Measurements from ENCODE around the gene ZBTB38.

The ZBTB38 gene

DNA sequence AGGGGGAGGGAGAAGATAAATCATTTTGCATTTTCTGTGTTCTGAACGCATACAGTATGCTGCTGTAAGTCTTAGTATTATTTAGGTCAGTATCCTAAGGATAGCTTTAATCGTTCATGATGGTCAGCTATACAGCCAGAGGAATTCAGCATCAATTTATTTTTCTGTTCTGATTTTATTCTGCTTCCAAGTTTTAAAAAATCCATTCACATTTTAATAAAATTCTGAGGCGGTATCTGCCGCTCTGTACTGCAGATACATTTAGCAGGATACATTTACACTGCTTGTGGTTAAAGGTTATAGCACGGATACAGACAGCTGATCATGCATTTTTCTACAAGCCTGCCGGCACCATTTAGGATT lies 17.8 kb downstream of the ZBTB38 start:
- no peak overlapping the region for H3K27ac ChIP-seq
- H4K20me1 ChIP-seq = no peaks in the 10 kb centered on the region
- no peak overlapping the region for H3K9ac ChIP-seq
- no peaks in the 10 kb centered on the region for H3K36me3 ChIP-seq
- H3K27me3 ChIP-seq = no peaks in the 10 kb centered on the region
- H3K4me1 ChIP-seq = peaks cover 0 to 14% (median 0%) of the 10 kb centered on the region in 10 experiments; a peak in 2 of 20 replicates
- H3K4me3 ChIP-seq = no peak overlapping the region
- peak overlapping the region in 1 of 11 experiments; percentile 31; a peak in 1 of 22 replicates for H3K4me2 ChIP-seq
- H3K9me3 ChIP-seq (replicated peaks in 1 of 11) = no peaks in the 10 kb centered on the region
- no peak for TF ChIP-seq Cebpa-rat (IDR thresholded peaks at IDR 0.05)

DNA sequence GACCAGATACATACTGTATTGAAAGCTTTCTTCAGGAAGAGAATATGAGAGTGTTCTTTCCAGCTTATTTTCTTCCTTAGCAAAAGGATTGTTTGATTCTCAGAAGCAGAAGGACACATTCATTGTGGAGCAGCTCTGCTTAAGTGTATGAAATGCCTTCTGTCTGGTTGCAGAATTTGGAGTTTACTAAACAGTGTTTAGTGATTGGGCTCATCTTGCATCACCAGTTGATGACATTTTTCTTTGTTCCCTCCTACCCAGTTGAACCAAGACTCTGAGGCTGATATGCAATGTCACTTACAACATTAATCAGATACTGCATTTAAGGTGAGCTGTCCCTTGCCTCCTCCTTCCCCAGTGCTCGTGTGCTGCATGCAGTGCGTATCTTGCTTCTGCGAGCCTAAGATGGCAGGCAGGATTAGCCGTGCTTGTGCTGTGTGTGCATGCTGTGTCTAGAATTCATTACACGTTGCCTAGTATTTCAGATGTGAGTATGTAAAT lies 18.4 kb downstream of the ZBTB38 start:
- Histone ChIP-seq H3K9ac (no peak overlapping the region), H3K4me1 (peaks cover 0 to 14% (median 0%) of the 10 kb centered on the region in 10 experiments; a peak in 2 of 20 replicates), H3K36me3 (no peaks in the 10 kb centered on the region), H3K27ac (no peak overlapping the region), H3K27me3 (no peaks in the 10 kb centered on the region), H3K4me2 (no peak overlapping the region), H4K20me1 (no peaks in the 10 kb centered on the region), H3K4me3 (no peak overlapping the region), H3K9me3 (replicated peaks in 1 of 11) (no peaks in the 10 kb centered on the region)
- TF ChIP-seq Cebpa-rat (IDR thresholded peaks at IDR 0.05) = no peak

DNA sequence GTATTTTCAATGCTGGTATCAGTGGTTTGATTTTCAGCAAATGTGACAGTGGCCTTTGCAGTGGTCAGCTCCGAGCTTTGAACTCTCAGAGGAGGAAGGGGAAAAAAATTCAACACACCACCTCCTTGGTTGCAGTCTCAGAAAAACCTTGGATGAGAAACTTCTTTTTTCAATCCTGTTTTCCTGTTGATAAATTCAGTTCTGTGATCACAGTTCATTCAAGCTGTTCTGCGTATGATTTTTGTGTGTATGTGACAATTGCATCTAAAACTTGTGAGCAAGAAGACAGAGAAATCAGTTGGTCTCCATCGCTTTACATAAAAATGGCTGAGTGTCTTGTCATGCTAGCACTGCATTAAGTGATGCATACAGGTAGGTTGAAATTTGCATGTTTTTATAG lies 19.2 kb downstream of the ZBTB38 start:
- H3K9ac ChIP-seq = no peak overlapping the region
- H3K4me3 ChIP-seq = no peak overlapping the region
- no peaks in the 10 kb centered on the region for H3K36me3 ChIP-seq
- no peak overlapping the region for H3K27ac ChIP-seq
- no peaks in the 10 kb centered on the region for H3K9me3 ChIP-seq (replicated peaks in 1 of 11)
- no peak for TF ChIP-seq Cebpa-rat (IDR thresholded peaks at IDR 0.05)
- no peaks in the 10 kb centered on the region for H4K20me1 ChIP-seq
- peaks cover 0 to 14% (median 0%) of the 10 kb centered on the region in 10 experiments; a peak in 2 of 20 replicates for H3K4me1 ChIP-seq
- H3K4me2 ChIP-seq = no peak overlapping the region
- H3K27me3 ChIP-seq = no peaks in the 10 kb centered on the region

DNA sequence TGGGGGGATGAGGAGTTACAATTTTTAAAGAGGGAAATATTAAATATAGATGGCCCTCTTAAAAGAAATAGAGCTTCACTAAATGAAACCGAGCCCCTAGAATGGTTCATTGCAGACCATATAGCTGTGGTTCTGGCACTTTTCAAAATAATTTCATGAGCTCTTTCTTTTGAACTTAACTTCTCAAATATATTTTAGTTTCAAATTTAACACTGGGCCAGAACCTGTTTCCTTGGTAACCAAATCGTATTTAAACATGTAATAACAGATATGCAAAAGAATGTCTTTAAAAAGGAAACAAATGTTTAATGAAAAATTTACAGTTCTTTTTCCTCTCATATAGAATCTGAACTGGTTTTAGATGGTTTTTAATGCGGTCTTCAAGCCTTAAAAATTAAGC lies 20.1 kb downstream of the ZBTB38 start:
- H3K27me3 ChIP-seq = no peaks in the 10 kb centered on the region
- H3K9me3 ChIP-seq (replicated peaks in 1 of 11) = no peaks in the 10 kb centered on the region
- no peaks in the 10 kb centered on the region for H3K36me3 ChIP-seq
- no peak for TF ChIP-seq Cebpa-rat (IDR thresholded peaks at IDR 0.05)
- H4K20me1 ChIP-seq = no peaks in the 10 kb centered on the region
- no peak overlapping the region for H3K4me2 ChIP-seq
- no peak overlapping the region for H3K9ac ChIP-seq
- no peak overlapping the region for H3K4me3 ChIP-seq
- H3K27ac ChIP-seq = no peak overlapping the region
- H3K4me1 ChIP-seq = peaks cover 0 to 14% (median 0%) of the 10 kb centered on the region in 10 experiments; a peak in 2 of 20 replicates

GRCh38 chr3:141388823-141389621 lies 20.7 kb downstream of the ZBTB38 start:
- H3K9ac ChIP-seq = no peak overlapping the region
- H3K27ac ChIP-seq = no peak overlapping the region
- no peak overlapping the region for H3K4me2 ChIP-seq
- H3K27me3 ChIP-seq = no peaks in the 10 kb centered on the region
- TF ChIP-seq Cebpa-rat (IDR thresholded peaks at IDR 0.05) = no peak
- peaks cover 0 to 14% (median 0%) of the 10 kb centered on the region in 10 experiments; a peak in 2 of 20 replicates for H3K4me1 ChIP-seq
- H3K9me3 ChIP-seq (replicated peaks in 1 of 11) = no peaks in the 10 kb centered on the region
- no peaks in the 10 kb centered on the region for H4K20me1 ChIP-seq
- H3K4me3 ChIP-seq = no peak overlapping the region
- H3K36me3 ChIP-seq = no peaks in the 10 kb centered on the region

DNA sequence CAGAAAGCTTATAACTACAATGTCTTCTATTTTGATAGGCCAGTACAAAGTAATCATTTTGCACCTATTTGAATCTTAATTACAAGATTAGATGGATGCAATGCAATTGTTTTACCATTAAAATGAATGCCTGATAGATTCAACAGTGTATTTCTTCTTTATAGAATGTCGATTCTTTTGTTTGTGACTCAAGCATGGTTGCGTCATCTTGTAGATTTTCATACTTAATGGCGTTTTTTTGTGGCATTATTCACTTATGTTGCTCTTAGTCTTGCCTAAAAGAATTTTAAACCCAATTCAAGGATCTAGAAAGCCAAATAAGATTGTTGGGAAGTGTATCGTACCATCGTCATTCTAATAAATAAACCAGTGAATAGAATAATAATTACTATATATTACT lies 21.4 kb downstream of the ZBTB38 start:
- H3K4me1 ChIP-seq = peaks cover 0 to 14% (median 0%) of the 10 kb centered on the region in 10 experiments; a peak in 2 of 20 replicates
- H3K27me3 ChIP-seq = no peaks in the 10 kb centered on the region
- no peak overlapping the region for H3K4me2 ChIP-seq
- no peak for TF ChIP-seq Cebpa-rat (IDR thresholded peaks at IDR 0.05)
- no peak overlapping the region for H3K27ac ChIP-seq
- no peaks in the 10 kb centered on the region for H4K20me1 ChIP-seq
- H3K4me3 ChIP-seq = no peak overlapping the region
- no peaks in the 10 kb centered on the region for H3K9me3 ChIP-seq (replicated peaks in 1 of 11)
- no peak overlapping the region for H3K9ac ChIP-seq
- no peaks in the 10 kb centered on the region for H3K36me3 ChIP-seq

DNA sequence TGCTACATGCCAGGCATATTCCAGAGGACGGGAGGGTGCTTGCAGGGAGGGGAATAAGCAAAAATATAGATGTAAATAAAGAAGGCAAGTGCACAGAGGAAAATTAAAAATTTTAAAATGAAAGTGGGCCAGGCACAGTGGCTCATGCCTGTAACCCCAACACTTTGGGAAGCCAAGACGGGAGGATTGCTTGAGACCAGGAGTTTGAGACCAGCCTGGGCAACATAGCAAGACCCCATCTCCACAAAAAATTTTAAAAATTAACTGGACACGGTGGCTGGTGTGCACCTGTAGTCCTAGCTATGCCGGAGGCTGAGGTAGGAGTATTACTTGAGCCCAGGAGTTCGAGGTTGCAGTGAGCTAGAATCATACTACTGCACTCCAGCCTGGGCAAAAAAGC lies 22.4 kb downstream of the ZBTB38 start:
- H3K27me3 ChIP-seq = no peaks in the 10 kb centered on the region
- no peak overlapping the region for H3K27ac ChIP-seq
- H3K9me3 ChIP-seq (replicated peaks in 1 of 11) = peaks cover 0 to 3% (median under 1%) of the 10 kb centered on the region in 11 experiments; a peak in 8 of 22 replicates
- no peaks in the 10 kb centered on the region for H3K36me3 ChIP-seq
- no peak overlapping the region for H3K4me3 ChIP-seq
- no peak overlapping the region for H3K9ac ChIP-seq
- H3K4me2 ChIP-seq = no peak overlapping the region
- TF ChIP-seq Cebpa-rat (IDR thresholded peaks at IDR 0.05) = no peak
- peaks cover 0 to 4% (median 0%) of the 10 kb centered on the region in 10 experiments; a peak in 2 of 20 replicates for H3K4me1 ChIP-seq
- H4K20me1 ChIP-seq = no peaks in the 10 kb centered on the region

DNA sequence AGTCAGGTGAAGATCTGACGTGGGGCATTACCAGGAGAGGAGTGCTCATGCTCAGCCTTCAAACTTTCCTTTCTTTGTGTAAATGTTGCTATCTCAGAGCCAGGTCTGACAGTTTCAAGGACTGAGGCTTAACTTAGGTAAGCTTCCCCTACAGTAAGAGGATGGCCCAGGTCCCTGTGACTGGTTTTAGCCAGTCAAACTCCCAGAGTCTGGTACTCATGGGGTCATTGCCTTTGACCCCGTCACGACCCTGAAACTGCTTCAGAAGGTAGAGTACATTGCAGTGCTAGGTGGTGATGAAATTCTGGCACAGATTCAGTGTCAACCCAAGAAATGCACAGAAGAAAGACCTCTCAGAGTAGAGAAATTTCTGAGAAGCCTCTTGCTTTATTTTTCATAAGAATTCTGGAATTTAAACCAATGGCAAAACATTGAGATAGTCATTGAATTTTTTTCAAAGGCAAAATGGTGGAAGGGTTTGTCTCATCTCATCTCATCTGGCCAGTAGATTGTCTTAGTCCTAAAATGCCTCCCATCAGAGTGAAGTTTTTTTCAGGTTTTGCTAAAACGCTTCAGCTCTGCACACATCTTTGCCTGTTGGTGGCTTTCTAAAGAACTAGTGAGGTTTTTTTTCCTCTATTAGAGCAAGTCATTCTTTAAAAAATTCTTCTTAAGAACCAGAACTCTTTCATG lies 23.1 kb downstream of the ZBTB38 start:
- Histone ChIP-seq H4K20me1 (no peaks in the 10 kb centered on the region), H3K9ac (no peak overlapping the region), H3K27ac (no peak overlapping the region), H3K27me3 (no peaks in the 10 kb centered on the region), H3K4me1 (no peaks in the 10 kb centered on the region), H3K36me3 (0 out of 22 replicates have a peak, but pooled peaks cover 0 to 3% (median 0%) of the 10 kb centered on the region in 11 experiments), H3K4me2 (no peak overlapping the region), H3K9me3 (replicated peaks in 1 of 11) (peaks cover 4 to 10% (median 8%) of the 10 kb centered on the region in 11 experiments), H3K4me3 (no peak overlapping the region)
- TF ChIP-seq Cebpa-rat (IDR thresholded peaks at IDR 0.05) = no peak

- Histone ChIP-seq H4K20me1 (no peaks in the 10 kb centered on the region), H3K9me3 (replicated peaks in 1 of 11) (peaks cover 9 to 15% (median 13%) of the 10 kb centered on the region in 11 experiments), H3K27ac (no peak overlapping the region), H3K9ac (no peak overlapping the region), H3K4me3 (no peak overlapping the region), H3K4me2 (no peak overlapping the region), H3K4me1 (no peaks in the 10 kb centered on the region), H3K27me3 (no peaks in the 10 kb centered on the region), H3K36me3 (peaks cover 0 to 8% (median 0%) of the 10 kb centered on the region in 11 experiments; a peak in 2 of 22 replicates)
- no peak for TF ChIP-seq Cebpa-rat (IDR thresholded peaks at IDR 0.05)
These were observed 23.6 kb downstream of the ZBTB38 start for GRCh38 chr3:141391991-141392316.
